Fibroblast of lung (primary cell): Measurements from ENCODE around the gene ARHGEF25.
"Not testable (repeated sequence)": the region's sequence is repeated elsewhere in the genome, so short reads cannot be mapped to it uniquely, and the experiment has no call there.

Source experiments
- EZH2 ChIP-seq: IDR thresholded peaks from 2 replicates; pipeline ENCODE4 v1.5.1; 2012; ENCODE audit warnings: low read length, control low read depth, mild to moderate bottlenecking; ENCODE audit errors: missing control alignments
- TF ChIP-seq, protein P1 (sequence below), 2 donors: IDR thresholded peaks in 1 of 2; conservative IDR thresholded peaks in 1 of 2; 1 replicate in 1 of 2; 2 replicates in 1 of 2; pipeline ENCODE4 v1.5.1; 2011 to 2012; ENCODE audit warnings: low read length in 2 of 2, control low read depth in 1 of 2, inconsistent platforms in 1 of 2, low read depth in 1 of 2, mild to moderate bottlenecking in 1 of 2

DNA sequence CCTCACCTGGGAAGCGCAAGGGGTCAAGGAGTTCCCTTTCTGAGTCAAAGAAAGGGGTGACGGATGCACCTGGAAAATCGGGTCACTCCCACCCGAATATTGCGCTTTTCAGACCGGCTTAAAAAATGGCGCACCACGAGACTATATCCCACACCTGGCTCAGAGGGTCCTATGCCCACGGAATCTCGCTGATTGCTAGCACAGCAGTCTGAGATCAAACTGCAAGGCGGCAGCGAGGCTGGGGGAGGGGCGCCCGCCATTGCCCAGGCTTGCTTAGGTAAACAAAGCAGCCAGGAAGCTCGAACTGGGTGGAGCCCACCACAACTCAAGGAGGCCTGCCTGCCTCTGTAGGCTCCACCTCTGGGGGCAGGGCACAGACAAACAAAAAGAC, 35.4 kb downstream of the ARHGEF25 start:
- TF ChIP-seq, protein P1, sequence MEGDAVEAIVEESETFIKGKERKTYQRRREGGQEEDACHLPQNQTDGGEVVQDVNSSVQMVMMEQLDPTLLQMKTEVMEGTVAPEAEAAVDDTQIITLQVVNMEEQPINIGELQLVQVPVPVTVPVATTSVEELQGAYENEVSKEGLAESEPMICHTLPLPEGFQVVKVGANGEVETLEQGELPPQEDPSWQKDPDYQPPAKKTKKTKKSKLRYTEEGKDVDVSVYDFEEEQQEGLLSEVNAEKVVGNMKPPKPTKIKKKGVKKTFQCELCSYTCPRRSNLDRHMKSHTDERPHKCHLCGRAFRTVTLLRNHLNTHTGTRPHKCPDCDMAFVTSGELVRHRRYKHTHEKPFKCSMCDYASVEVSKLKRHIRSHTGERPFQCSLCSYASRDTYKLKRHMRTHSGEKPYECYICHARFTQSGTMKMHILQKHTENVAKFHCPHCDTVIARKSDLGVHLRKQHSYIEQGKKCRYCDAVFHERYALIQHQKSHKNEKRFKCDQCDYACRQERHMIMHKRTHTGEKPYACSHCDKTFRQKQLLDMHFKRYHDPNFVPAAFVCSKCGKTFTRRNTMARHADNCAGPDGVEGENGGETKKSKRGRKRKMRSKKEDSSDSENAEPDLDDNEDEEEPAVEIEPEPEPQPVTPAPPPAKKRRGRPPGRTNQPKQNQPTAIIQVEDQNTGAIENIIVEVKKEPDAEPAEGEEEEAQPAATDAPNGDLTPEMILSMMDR (conservative IDR thresholded peaks at IDR 0.05 in 1 of 2, IDR thresholded peaks at IDR 0.05 in 1 of 2; ENCODE audit: low read depth in 1 of 2, low read length in 2 of 2), result not testable (repeated sequence)
- not testable (repeated sequence) for TF ChIP-seq EZH2
